NCI-H1092 treated with DMSO at 0.1 percent for 48 hours (cell line): ENCODE measurements around the gene USP8.

Experiments used
- DNase-seq: peaks from one replicate; lab custom pipeline; 2025; lab: John Stamatoyannopoulos, UW

The USP8 gene

GRCh38 chr15:50543556-50543955 lies 119.4 kb downstream of the USP8 start:
- no peak for DNase-seq

DNA sequence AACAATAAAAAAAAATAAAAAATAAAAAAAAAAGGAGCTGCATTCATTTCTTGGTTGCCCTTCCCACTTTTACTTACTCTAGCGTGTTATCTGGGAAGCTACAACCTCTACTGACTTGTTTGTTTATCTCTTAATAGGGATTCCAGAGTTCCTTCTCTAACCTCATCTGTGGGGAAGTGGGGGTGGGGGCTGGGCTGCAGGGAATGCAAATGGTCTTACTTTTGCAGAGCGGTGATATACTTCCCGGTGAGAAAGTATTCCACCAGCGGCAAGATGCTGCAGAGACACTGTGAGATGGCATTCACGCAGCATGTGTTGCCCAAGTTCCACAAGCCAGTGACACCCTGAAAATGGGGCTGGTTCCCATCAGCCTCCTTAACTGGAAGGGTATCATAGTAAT lies 120.2 kb downstream of the USP8 start:
- no peak for DNase-seq

DNA sequence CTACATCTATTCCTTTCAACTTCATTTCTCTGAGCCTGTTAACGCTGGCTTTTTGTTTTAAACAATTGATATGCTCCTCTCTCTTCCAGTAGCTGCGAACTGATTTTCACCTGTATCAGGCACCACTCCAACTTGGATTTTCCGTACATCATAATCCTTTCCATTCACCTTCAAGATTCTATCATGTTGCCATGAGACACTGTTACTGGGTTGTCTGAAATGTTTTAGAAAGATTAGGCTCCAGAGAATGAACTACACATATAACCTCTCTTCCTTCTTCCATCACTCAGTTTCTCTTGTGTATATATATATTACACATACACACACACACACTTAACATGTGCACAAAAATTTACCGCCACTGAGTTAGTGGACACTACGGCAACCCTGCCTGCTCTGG lies 122.4 kb downstream of the USP8 start, which contains the start of gene USP50:
Gene USP50 (minus strand): TSS at position 101 of the 400 bp plus-strand sequence. CDS start 141 bp downstream, outside the sequence.
- no peak for DNase-seq

GRCh38 chr15:50549326-50549725 lies 125.1 kb downstream of the USP8 start:
- no peak for DNase-seq

DNA sequence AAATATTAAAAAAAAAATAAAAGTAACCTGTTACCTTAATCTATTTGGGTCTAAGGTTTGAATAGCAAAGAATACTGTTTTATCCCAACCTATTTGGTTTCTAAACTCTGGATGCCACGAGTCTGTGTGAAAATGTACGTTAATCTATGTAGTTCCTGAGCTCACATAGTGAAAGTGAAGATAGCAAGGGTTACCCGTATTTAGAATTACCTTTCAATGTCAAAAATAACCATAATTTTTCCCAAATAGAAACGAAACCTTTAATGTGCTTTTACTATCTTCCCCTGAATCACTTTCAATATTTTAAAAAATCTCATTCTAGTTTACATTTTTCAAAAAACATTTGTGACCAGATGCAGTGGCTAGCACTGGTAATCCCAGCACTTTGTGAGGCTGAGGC lies 128.0 kb downstream of the USP8 start:
- no peak for DNase-seq

GRCh38 chr15:50556642-50557371 lies 132.6 kb downstream of the USP8 start:
- no peak for DNase-seq

- DNase-seq: no peak
These were observed 133.8 kb downstream of the USP8 start for GRCh38 chr15:50558012-50558411.

- DNase-seq: no peak
These were observed 138.8 kb downstream of the USP8 start for GRCh38 chr15:50562735-50563640.

GRCh38 chr15:50563756-50564155 lies 139.6 kb downstream of the USP8 start:
- DNase-seq: no peak
